HG02973 (cell line): Measurements from ENCODE around the gene PPARGC1A.

ENCODE experiments used
- ATAC-seq: cut with Tn5 transposase; IDR thresholded peaks from one replicate; pipeline ENCODE4 v1.9.1; 2021; ENCODE audit warnings: moderate library complexity; ENCODE audit not compliant: unreplicated experiment

Gene PPARGC1A

GRCh38 chr4:23844961-23845360 lies 44.9 kb downstream of the PPARGC1A start:
- ATAC-seq: no peak

GRCh38 chr4:23839279-23839678 lies 50.6 kb downstream of the PPARGC1A start:
- ATAC-seq: no peak

- no peak for ATAC-seq
Measured at GRCh38 chr4:23838607-23839006, 51.2 kb downstream of the PPARGC1A start.

GRCh38 chr4:23838131-23838530 lies 51.7 kb downstream of the PPARGC1A start:
- no peak for ATAC-seq

GRCh38 chr4:23837371-23837770 lies 52.5 kb downstream of the PPARGC1A start:
- no peak for ATAC-seq

GRCh38 chr4:23835774-23836478 lies 53.9 kb downstream of the PPARGC1A start:
- ATAC-seq: no peak

- ATAC-seq: no peak
Measured at GRCh38 chr4:23828779-23829178, 61.1 kb downstream of the PPARGC1A start.

- no peak for ATAC-seq
Measured at GRCh38 chr4:23828020-23828715, 61.7 kb downstream of the PPARGC1A start.

GRCh38 chr4:23822181-23822580 lies 67.7 kb downstream of the PPARGC1A start:
- no peak for ATAC-seq

GRCh38 chr4:23819041-23819511 lies 70.8 kb downstream of the PPARGC1A start:
- ATAC-seq: no peak

GRCh38 chr4:23818097-23818885 lies 71.6 kb downstream of the PPARGC1A start:
- ATAC-seq: no peak

GRCh38 chr4:23814996-23815660 lies 74.7 kb downstream of the PPARGC1A start:
- no peak for ATAC-seq

- ATAC-seq: no peak
Measured at GRCh38 chr4:23814587-23814986, 75.3 kb downstream of the PPARGC1A start.

- ATAC-seq: no peak
Measured at GRCh38 chr4:23811161-23811560, 78.7 kb downstream of the PPARGC1A start.

- ATAC-seq: no peak
Measured at GRCh38 chr4:23805450-23805851, 84.4 kb downstream of the PPARGC1A start.

GRCh38 chr4:23789762-23790161 lies 100.1 kb downstream of the PPARGC1A start:
- ATAC-seq: no peak

- ATAC-seq: no peak
Measured at GRCh38 chr4:23788460-23788859, 101.4 kb downstream of the PPARGC1A start.

GRCh38 chr4:23788027-23788426 lies 101.8 kb downstream of the PPARGC1A start:
- no peak for ATAC-seq

- ATAC-seq: no peak
Measured at GRCh38 chr4:23782778-23783437, 106.9 kb downstream of the PPARGC1A start.

GRCh38 chr4:23779839-23780238 lies 110.0 kb downstream of the PPARGC1A start:
- no peak for ATAC-seq

GRCh38 chr4:23779422-23779821 lies 110.4 kb downstream of the PPARGC1A start:
- no peak for ATAC-seq
